Epithelial cell of proximal tubule (primary cell): ENCODE measurements around the gene MAG. TPM values are rescaled to one million over a fixed set of nuclear protein-coding genes. Genes with fewer than 3 reads are reported as not detected.

Source experiments
- DNase-seq: peaks from one replicate; pipeline ENCODE4 v3.0.0-alpha.2; 2011; ENCODE audit warnings: low read depth
- H3K4me3 ChIP-seq: 2 replicates; pipeline ENCODE4 v1.5.1; 2011; ENCODE audit warnings: low read depth, mild to moderate bottlenecking, low read length
- total RNA-seq: library from RNA; depleted of rRNA; stranded (reverse); fragments of >200 nt; gene quantifications from 2 replicates; pipeline ENCODE4 v1.2.3, GENCODE V29; 2015
- TF ChIP-seq, protein P1 (sequence below): conservative IDR thresholded peaks from 2 replicates; pipeline ENCODE4 v1.5.1; 2012; ENCODE audit warnings: low read depth, mild to moderate bottlenecking, low read length

Gene MAG
- total RNA-seq, 1 donor from 2014 or later = not detected

- no peak overlapping the region for H3K4me3 ChIP-seq
- TF ChIP-seq, protein P1, sequence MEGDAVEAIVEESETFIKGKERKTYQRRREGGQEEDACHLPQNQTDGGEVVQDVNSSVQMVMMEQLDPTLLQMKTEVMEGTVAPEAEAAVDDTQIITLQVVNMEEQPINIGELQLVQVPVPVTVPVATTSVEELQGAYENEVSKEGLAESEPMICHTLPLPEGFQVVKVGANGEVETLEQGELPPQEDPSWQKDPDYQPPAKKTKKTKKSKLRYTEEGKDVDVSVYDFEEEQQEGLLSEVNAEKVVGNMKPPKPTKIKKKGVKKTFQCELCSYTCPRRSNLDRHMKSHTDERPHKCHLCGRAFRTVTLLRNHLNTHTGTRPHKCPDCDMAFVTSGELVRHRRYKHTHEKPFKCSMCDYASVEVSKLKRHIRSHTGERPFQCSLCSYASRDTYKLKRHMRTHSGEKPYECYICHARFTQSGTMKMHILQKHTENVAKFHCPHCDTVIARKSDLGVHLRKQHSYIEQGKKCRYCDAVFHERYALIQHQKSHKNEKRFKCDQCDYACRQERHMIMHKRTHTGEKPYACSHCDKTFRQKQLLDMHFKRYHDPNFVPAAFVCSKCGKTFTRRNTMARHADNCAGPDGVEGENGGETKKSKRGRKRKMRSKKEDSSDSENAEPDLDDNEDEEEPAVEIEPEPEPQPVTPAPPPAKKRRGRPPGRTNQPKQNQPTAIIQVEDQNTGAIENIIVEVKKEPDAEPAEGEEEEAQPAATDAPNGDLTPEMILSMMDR = no peak
- no peak for DNase-seq
These were observed 11.5 kb downstream of the MAG start for GRCh38 chr19:35303357-35303915.

DNA sequence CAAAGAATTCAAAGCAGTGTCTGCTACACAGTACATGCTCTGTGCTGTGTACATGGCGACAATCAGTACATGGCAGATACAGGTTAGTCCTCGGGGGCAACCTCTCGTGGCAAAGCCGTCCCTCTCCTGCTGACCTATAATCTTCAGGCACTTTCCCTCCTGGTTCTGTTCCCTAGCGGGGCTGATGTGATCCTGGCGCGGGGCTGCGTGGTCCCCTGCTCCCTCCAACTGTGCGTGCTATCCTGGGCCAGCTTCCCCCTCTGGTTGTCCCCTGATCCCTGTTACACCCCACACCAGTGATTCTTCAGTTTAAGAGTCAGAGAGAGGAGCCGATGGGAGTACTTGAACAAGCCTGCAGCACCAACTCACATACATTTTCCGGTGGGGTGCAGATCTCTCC is 12.1 kb downstream of the MAG start:
- no peak for DNase-seq
- no peak overlapping the region for H3K4me3 ChIP-seq
- TF ChIP-seq, protein P1 = no peak

DNA sequence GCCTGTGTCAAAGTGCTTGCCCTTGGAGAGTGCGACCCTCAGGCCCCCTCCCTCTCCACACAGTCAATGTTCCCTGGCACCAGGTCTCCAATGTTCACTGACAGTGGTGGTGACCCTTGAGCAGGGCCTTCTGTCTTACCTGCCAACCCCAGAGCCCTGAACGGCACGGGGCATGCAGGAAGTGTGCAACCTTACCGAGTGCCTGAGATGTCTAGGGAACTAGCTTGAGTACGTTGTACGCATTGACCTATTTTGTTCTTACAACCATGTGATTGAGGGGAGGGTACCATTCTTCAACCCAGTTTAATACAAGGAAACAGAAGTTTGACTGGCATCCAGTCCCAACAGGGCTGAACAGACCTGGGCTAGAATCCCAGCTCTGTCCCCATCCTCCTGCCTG is 13.2 kb downstream of the MAG start:
- no peak overlapping the region for H3K4me3 ChIP-seq
- TF ChIP-seq, protein P1 = no peak
- no peak for DNase-seq

DNA sequence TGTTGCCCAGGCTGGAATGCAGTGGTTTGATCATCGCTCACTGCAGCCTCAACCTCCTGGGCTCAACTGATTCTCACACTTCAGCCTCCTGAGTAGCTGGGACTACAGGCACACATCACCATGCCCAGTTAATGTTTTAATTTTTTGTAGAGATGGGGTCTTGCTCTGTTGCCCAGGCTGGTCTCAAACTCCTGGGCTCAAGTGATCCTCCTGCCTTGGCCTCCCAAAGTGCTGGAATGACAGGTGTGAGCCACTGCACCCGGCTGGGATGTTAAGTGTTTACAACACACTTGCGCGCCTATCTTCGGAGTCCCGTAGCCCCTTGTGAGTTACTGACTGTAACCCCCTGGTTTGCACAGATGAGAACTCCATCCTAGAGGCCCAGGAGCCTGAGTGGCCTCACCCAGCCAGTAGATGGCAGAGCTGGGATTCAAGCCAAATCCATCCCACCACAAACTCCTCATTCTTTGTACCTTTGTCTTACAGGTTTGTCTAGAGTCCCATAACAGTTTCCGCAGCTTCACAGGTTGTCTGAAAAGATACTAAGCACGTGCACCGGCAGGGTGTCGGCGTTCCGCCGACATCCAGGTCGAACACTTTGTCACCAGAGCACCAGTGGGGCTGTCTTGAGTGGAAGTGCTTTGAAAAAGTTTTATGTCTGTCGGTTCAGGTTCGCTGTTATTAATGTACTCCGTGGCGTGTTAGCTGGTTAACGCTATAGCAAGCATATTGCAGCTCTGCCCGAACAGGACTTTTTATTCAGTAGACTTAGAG is 14.7 kb downstream of the MAG start:
- no peak overlapping the region for H3K4me3 ChIP-seq
- TF ChIP-seq, protein P1 = peak; percentile 47
- no peak for DNase-seq

DNA sequence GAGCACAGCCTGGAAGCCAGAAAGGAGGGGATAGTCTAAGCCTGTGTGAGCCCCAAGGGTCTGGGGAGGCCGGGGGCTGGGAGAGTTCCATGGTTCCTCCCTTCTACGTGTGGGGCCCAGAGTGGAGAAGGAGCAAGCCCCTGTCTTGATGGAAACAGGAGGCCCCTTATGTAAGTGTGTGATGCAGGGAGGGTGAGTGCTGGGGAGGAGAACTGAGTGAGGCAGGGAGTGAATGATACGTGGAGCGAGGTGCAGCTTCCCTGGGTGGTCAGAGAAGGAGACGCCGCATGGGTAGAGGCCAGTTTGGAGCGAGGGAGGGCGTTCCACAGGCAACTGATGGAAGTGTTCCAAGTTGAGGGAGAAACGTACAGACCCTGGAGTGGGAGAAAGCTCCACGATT is 16.0 kb downstream of the MAG start:
- H3K4me3 ChIP-seq = no peak overlapping the region
- DNase-seq = no peak
- TF ChIP-seq, protein P1 = no peak

GRCh38 chr19:35308910-35309309 is 16.9 kb downstream of the MAG start:
- TF ChIP-seq, protein P1 = no peak
- H3K4me3 ChIP-seq = no peak overlapping the region
- DNase-seq = no peak
